K562 (cell line): Measurements from ENCODE around the gene EYA2.

Experiments used
- CBX1 ChIP-seq: sonication (generic); IDR thresholded peaks from 2 replicates; pipeline ENCODE4 v1.6.1; 2016; ENCODE audit warnings: antibody characterized with exemption, low read depth, mild to moderate bottlenecking
- POLR2AphosphoS5 ChIP-seq: IDR thresholded peaks from 2 replicates; pipeline ENCODE4 v1.6.1; 2011; ENCODE audit warnings: mild to moderate bottlenecking, low read depth, low read length, moderate library complexity; ENCODE audit not compliant: control insufficient read depth, insufficient read depth

- TF ChIP-seq POLR2AphosphoS5 (no peak), CBX1 (no peak)
These were observed 261.9 kb downstream of the EYA2 start for GRCh38 chr20:47156301-47157137.
